OCI-LY1 (cell line): ENCODE results near the gene LMBR1.

Experiments used
- H2AFZ ChIP-seq: fragments of 200-600 bp; sonication (generic), shearing (Covaris generic); 2 replicates; pipeline ENCODE4 v1.6.0; 2014; ENCODE audit warnings: antibody characterized with exemption, mild to moderate bottlenecking, low read length
- H3F3A ChIP-seq: fragments of 200-600 bp; sonication (generic), shearing (Covaris generic); 2 replicates; pipeline ENCODE4 v1.6.0; 2014; ENCODE audit warnings: mild to moderate bottlenecking, antibody characterized with exemption, low read length, moderate library complexity; ENCODE audit not compliant: insufficient read depth
- H3K27ac ChIP-seq: fragments of 200-600 bp; sonication (generic); 2 replicates; pipeline ENCODE4 v1.5.1; 2014; ENCODE audit warnings: low read length, mixed run types, mild to moderate bottlenecking, low read depth; ENCODE audit not compliant: poor library complexity, severe bottlenecking
- H3K27me3 ChIP-seq: fragments of 200-600 bp; sonication (generic); 2 replicates; pipeline ENCODE4 v1.6.0; 2014; ENCODE audit warnings: antibody characterized with exemption, mild to moderate bottlenecking, low read length, moderate library complexity; ENCODE audit not compliant: insufficient read depth
- H3K36me3 ChIP-seq: fragments of 200-600 bp; sonication (generic); 2 replicates; pipeline ENCODE4 v1.6.1; 2014; ENCODE audit warnings: mild to moderate bottlenecking, antibody characterized with exemption, low read length, moderate library complexity, mixed read lengths; ENCODE audit not compliant: insufficient read depth
- H3K4me1 ChIP-seq: fragments of 200-600 bp; sonication (generic); 2 replicates; pipeline ENCODE4 v1.5.1; 2014; ENCODE audit warnings: mild to moderate bottlenecking, low read length, moderate library complexity; ENCODE audit not compliant: insufficient read depth, severe bottlenecking
- H3K4me2 ChIP-seq: fragments of 200-600 bp; sonication (generic), shearing (Covaris generic); 2 replicates; pipeline ENCODE4 v1.6.1; 2014; ENCODE audit warnings: low read length
- H3K4me3 ChIP-seq: fragments of 200-600 bp; sonication (generic); 2 replicates; pipeline ENCODE4 v1.5.1; 2014; ENCODE audit warnings: low read length, low read depth, mild to moderate bottlenecking, mixed read lengths; ENCODE audit not compliant: poor library complexity, severe bottlenecking
- H3K79me2 ChIP-seq: fragments of 200-600 bp; shearing (Covaris generic); 2 replicates; pipeline ENCODE4 v1.6.1; 2016; ENCODE audit warnings: mixed run types, low read length, mixed read lengths; ENCODE audit not compliant: insufficient read depth
- H3K9ac ChIP-seq: fragments of 200-600 bp; sonication (generic), shearing (Covaris generic); 2 replicates; pipeline ENCODE4 v1.6.1; 2014; ENCODE audit warnings: mild to moderate bottlenecking, low read length, mixed read lengths
- H3K9me2 ChIP-seq: fragments of 200-600 bp; sonication (generic), shearing (Covaris generic); 2 replicates; pipeline ENCODE4 v1.6.1; 2014; ENCODE audit warnings: low read depth, mild to moderate bottlenecking, low read length, mixed read lengths
- H3K9me3 ChIP-seq: fragments of 200-600 bp; shearing (Covaris generic); 2 replicates; pipeline ENCODE4 v1.6.1; 2014; ENCODE audit warnings: low read length, mixed read lengths
- H4K20me1 ChIP-seq: fragments of 200-600 bp; sonication (generic), shearing (Covaris generic); 2 replicates; pipeline ENCODE4 v1.6.0; 2016; ENCODE audit warnings: mild to moderate bottlenecking, low read length; ENCODE audit not compliant: insufficient read depth
- EZH2 ChIP-seq: fragments of 200-600 bp; sonication (generic), shearing (Covaris generic); IDR thresholded peaks from 2 replicates; pipeline ENCODE4 v1.8.0; 2017; ENCODE audit warnings: borderline replicate concordance, mixed run types, mild to moderate bottlenecking, antibody characterized with exemption, low read length, moderate library complexity, mixed read lengths
- TF ChIP-seq, protein P1 (sequence below): fragments of 200-600 bp; sonication (generic), shearing (Covaris generic); IDR thresholded peaks from 2 replicates; pipeline ENCODE4 v1.5.1; 2017; ENCODE audit warnings: mild to moderate bottlenecking, antibody characterized with exemption, low read length, moderate library complexity, mixed read lengths

Gene LMBR1

DNA sequence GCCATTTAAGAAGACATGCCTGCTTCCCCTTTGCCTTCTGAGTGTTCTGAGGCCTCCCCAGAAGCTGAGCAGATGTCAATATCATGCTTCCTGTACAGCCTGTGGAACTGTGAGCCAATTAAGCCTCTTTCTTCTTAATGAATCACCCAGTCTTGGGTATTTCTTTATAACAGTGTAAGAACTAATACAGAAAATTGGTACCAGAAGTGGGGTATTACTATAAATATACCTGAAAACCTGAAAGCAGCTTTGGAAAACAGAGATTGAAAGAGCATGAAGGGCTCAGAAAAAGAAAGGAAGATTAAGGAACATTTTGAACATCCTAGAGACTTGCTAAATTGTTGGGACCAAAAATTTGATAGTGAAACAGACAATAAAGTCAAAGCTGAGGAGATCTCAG is 264.4 kb downstream of the LMBR1 start:
- H3K9me3 ChIP-seq, result peaks cover 6% of the 10 kb centered on the region; the same call in 1 of the 2 replicates
- H3K27me3 ChIP-seq, result peaks cover 6% of the 10 kb centered on the region; the same call in 1 of the 2 replicates
- H3K9ac ChIP-seq, result no peak overlapping the region
- no peaks in the 10 kb centered on the region for H3K9me2 ChIP-seq
- H2AFZ ChIP-seq, result no peak overlapping the region
- H4K20me1 ChIP-seq, result no peaks in the 10 kb centered on the region
- no peaks in the 10 kb centered on the region for H3K79me2 ChIP-seq
- H3K4me2 ChIP-seq, result no peak overlapping the region
- no peak overlapping the region for H3K27ac ChIP-seq
- TF ChIP-seq EZH2, result no peak
- TF ChIP-seq, protein P1, sequence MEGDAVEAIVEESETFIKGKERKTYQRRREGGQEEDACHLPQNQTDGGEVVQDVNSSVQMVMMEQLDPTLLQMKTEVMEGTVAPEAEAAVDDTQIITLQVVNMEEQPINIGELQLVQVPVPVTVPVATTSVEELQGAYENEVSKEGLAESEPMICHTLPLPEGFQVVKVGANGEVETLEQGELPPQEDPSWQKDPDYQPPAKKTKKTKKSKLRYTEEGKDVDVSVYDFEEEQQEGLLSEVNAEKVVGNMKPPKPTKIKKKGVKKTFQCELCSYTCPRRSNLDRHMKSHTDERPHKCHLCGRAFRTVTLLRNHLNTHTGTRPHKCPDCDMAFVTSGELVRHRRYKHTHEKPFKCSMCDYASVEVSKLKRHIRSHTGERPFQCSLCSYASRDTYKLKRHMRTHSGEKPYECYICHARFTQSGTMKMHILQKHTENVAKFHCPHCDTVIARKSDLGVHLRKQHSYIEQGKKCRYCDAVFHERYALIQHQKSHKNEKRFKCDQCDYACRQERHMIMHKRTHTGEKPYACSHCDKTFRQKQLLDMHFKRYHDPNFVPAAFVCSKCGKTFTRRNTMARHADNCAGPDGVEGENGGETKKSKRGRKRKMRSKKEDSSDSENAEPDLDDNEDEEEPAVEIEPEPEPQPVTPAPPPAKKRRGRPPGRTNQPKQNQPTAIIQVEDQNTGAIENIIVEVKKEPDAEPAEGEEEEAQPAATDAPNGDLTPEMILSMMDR, result no peak
- no peaks in the 10 kb centered on the region for H3K4me1 ChIP-seq
- H3K36me3 ChIP-seq, result no peaks in the 10 kb centered on the region
- no peak overlapping the region for H3K4me3 ChIP-seq
- no peaks in the 10 kb centered on the region for H3F3A ChIP-seq
